Measurements from ENCODE around the gene LSM4.

Gene LSM4

GRCh38 chr19:18364826-18365528 is 42.1 kb upstream of the LSM4 start (continued):
- TF ChIP-seq ZBTB49 (tag by site-specific recombination; IDR thresholded peaks at IDR 0.05; ENCODE audit: low read depth) (no peak), ZNF223 (tag by site-specific recombination; IDR thresholded peaks at IDR 0.05) (no peak), ZNF423 (tag by site-specific recombination; IDR thresholded peaks at IDR 0.05) (no peak), ZNF404 (tag by site-specific recombination; IDR thresholded peaks at IDR 0.05) (no peak), AEBP2 (tag by site-specific recombination; IDR thresholded peaks at IDR 0.05; ENCODE audit: borderline replicate concordance) (no peak), ZNF623 (tag by site-specific recombination; IDR thresholded peaks at IDR 0.05) (peak; percentile 11; the same call in 1 of the 2 replicates), RBAK (tag by site-specific recombination; IDR thresholded peaks at IDR 0.05) (no peak), ZNF792 (tag by site-specific recombination; IDR thresholded peaks at IDR 0.05) (0 out of 2 replicates have a peak, but pooled peaks have one; percentile 83), ZNF704 (tag by site-specific recombination; IDR thresholded peaks at IDR 0.05) (no peak), ZNF335 (tag by site-specific recombination; conservative IDR thresholded peaks at IDR 0.05) (0 out of 2 replicates have a peak, but pooled peaks have one; percentile 33), ZNF184 (tag by site-specific recombination; IDR thresholded peaks at IDR 0.05) (peak; percentile 62; the same call in 1 of the 2 replicates), ZNF514 (tag by site-specific recombination; IDR thresholded peaks at IDR 0.05) (no peak), ZNF292 (tag by site-specific recombination; IDR thresholded peaks at IDR 0.05; ENCODE audit: borderline replicate concordance, low read depth) (no peak), ZNF701 (tag by site-specific recombination; IDR thresholded peaks at IDR 0.05) (no peak), ZNF76 (tag by site-specific recombination; IDR thresholded peaks at IDR 0.05; ENCODE audit: borderline replicate concordance, low read depth) (peak; percentile 53; the same call in 1 of the 2 replicates), ZNF449 (tag by site-specific recombination; IDR thresholded peaks at IDR 0.05) (no peak), KLF8 (tag by site-specific recombination; IDR thresholded peaks at IDR 0.05) (peak; percentile 68), ZIC2 (tag by site-specific recombination; IDR thresholded peaks at IDR 0.05) (peak; percentile 97), ZNF521 (tag by site-specific recombination; IDR thresholded peaks at IDR 0.05) (no peak), ZNF146 (tag by site-specific recombination; IDR thresholded peaks at IDR 0.05) (no peak; the same call in 1 of the 2 replicates), ZNF366 (tag by site-specific recombination; conservative IDR thresholded peaks at IDR 0.05) (peak; percentile 96), SCRT1 (tag by site-specific recombination; IDR thresholded peaks at IDR 0.05; ENCODE audit: borderline replicate concordance) (no peak), ZNF114 (tag by site-specific recombination; IDR thresholded peaks at IDR 0.05) (no peak), ZXDB (tag by site-specific recombination; IDR thresholded peaks at IDR 0.05) (peak; percentile 91), KLF10 (tag by site-specific recombination; IDR thresholded peaks at IDR 0.05) (peak; percentile 89), GLI2 (tag by site-specific recombination; IDR thresholded peaks at IDR 0.05; ENCODE audit: borderline replicate concordance, low read depth) (no peak; the same call in 1 of the 2 replicates), HOXA7 (CRISPR knock-in tag; IDR thresholded peaks at IDR 0.05; ENCODE audit: borderline replicate concordance) (no peak), ZNF548 (tag by site-specific recombination; IDR thresholded peaks at IDR 0.05) (peak; percentile 98), ZNF558 (tag by site-specific recombination; IDR thresholded peaks at IDR 0.05) (peak; percentile 83; the same call in 1 of the 2 replicates), ZNF48 (tag by site-specific recombination; IDR thresholded peaks at IDR 0.05) (no peak), ZNF473 (tag by site-specific recombination; IDR thresholded peaks at IDR 0.05) (no peak), WT1 (tag by site-specific recombination; IDR thresholded peaks at IDR 0.05) (peak; percentile 83), ZSCAN30 (tag by site-specific recombination; IDR thresholded peaks at IDR 0.05) (peak; percentile 89), GLI4 (tag by site-specific recombination; IDR thresholded peaks at IDR 0.05) (no peak), ZNF670 (tag by site-specific recombination; IDR thresholded peaks at IDR 0.05; ENCODE audit: low read depth) (no peak), ZNF544 (tag by site-specific recombination; IDR thresholded peaks at IDR 0.05) (no peak)
